A549 treated with AZD9567 at 1 μM for 4 hours (cell line): ENCODE measurements around the gene NBPF10. TPM values are rescaled to one million over a fixed set of nuclear protein-coding genes. Genes with fewer than 3 reads are reported as not detected.

Experiments
- total RNA-seq: library from RNA; stranded (reverse); fragments of 200-300 nt; extraction: Qiagen RNA extraction; gene quantifications from 5 replicates; pipeline ENCODE4 v1.2.3, GENCODE V29; 2022; ENCODE audit not compliant: insufficient read depth

NBPF10 gene
- total RNA-seq = 0.71 to 0.85 TPM (median 0.75 TPM) in 5 replicates

GRCh38 chr1:146144465-146144864 is at the start of gene NBPF10:
NBPF10 (minus strand) TSS chr1:146144804; CDS start chr1:146144769, 35 bp downstream.

Other genes starting within 250 kb of the NBPF10 start
- 0.58 to 1.3 TPM (median 0.92 TPM) in 4 of 5 replicates, not detected in the other for gene ITGA10, start 234.8 kb downstream of the NBPF10 start, total RNA-seq
- 31.0 to 36.0 TPM (median 33.0 TPM) in 5 replicates for gene PEX11B, start 226.1 kb downstream of the NBPF10 start, total RNA-seq
- gene RBM8A, start 217.3 kb downstream of the NBPF10 start, total RNA-seq = 188 to 233 TPM (median 231 TPM) in 5 replicates
- 9.8 to 15.5 TPM (median 10.1 TPM) in 5 replicates for gene LIX1L, start 186.8 kb downstream of the NBPF10 start, total RNA-seq
- 0.16 to 0.27 TPM (median 0.18 TPM) in 4 of 5 replicates, not detected in the other for gene ANKRD34A, start 180.2 kb downstream of the NBPF10 start, total RNA-seq
- 10.9 to 13.8 TPM (median 11.5 TPM) in 5 replicates for gene POLR3GL, start 180.1 kb downstream of the NBPF10 start, total RNA-seq
- gene TXNIP, start 148.2 kb downstream of the NBPF10 start, total RNA-seq = 0.14 to 2.3 TPM (median 0.22 TPM) in 5 replicates
- not detected in 5 replicates for gene HJV, start 123.1 kb downstream of the NBPF10 start, total RNA-seq
- gene NOTCH2NLA, start 84.2 kb upstream of the NBPF10 start, total RNA-seq = 14.4 to 21.8 TPM (median 19.7 TPM) in 5 replicates